Vagina (tissue), 2 donors: Measurements from ENCODE around the gene DLG2. TPM values are rescaled to one million over a fixed set of nuclear protein-coding genes. Genes with fewer than 3 reads are reported as not detected.

Source experiments
- DNase-seq, 2 donors: peaks; one replicate each; pipeline ENCODE4 v3.0.0-alpha.2; 2017; ENCODE audit errors: extremely low spot score in 2 of 2
- H3K27ac ChIP-seq: fragments of 200-600 bp; sonication (generic); one replicate; pipeline ENCODE4 v1.5.1; 2019
- H3K27me3 ChIP-seq: fragments of 200-600 bp; sonication (generic); one replicate; pipeline ENCODE4 v1.5.1; 2019
- H3K36me3 ChIP-seq, 2 donors: fragments of 200-600 bp; sonication (generic); one replicate each; pipeline ENCODE4 v1.5.1; 2017 to 2019
- H3K4me1 ChIP-seq: fragments of 200-600 bp; sonication (generic); one replicate; pipeline ENCODE4 v1.5.1; 2019
- H3K4me3 ChIP-seq, 2 donors: fragments of 200-600 bp; sonication (generic); 1 replicate in 1 of 2; 2 replicates in 1 of 2; pipeline ENCODE4 v1.5.1; 2016 to 2019
- H3K9me3 ChIP-seq: fragments of 200-600 bp; sonication (generic); one replicate; pipeline ENCODE4 v1.5.1; 2019
- CTCF ChIP-seq, 3 experiments: fragments of 450-650 bp in 2 of 3; fragments of 200-600 bp in 1 of 3; sonication (generic) in 1 of 3; IDR thresholded peaks; one replicate each; pipeline ENCODE4 v1.5.1; 2017 to 2019; ENCODE audit warnings: antibody characterized with exemption in 3 of 3, mild to moderate bottlenecking in 2 of 3, moderate library complexity in 2 of 3
- POLR2A ChIP-seq, 2 donors: fragments of 450-650 bp; IDR thresholded peaks; one replicate each; pipeline ENCODE4 v1.6.1; 2017; ENCODE audit warnings: antibody characterized with exemption in 2 of 2, mild to moderate bottlenecking in 2 of 2, moderate library complexity in 2 of 2
- POLR2AphosphoS5 ChIP-seq, 2 donors: sonication (generic); formaldehyde crosslinking; IDR thresholded peaks; one replicate each; pipeline ENCODE4 v1.9.0; 2017; ENCODE audit warnings: antibody characterized with exemption in 2 of 2, mild to moderate bottlenecking in 2 of 2, low read depth in 1 of 2; ENCODE audit not compliant: insufficient read depth in 1 of 2
- intact Hi-C: fragments of 100-400 bp; cut with DNase I; formaldehyde crosslinking; loops from one replicate; pipeline ENCODE4 v1.15.1; 2023
- total RNA-seq: library from RNA; depleted of rRNA; stranded (reverse); fragments of >200 nt; gene quantifications from one replicate; pipeline ENCODE4 v1.2.3, GENCODE V29; 2016

The DLG2 gene
- total RNA-seq, 1 donor from 2014 or later = 10.1 TPM

GRCh38 chr11:83464160-83464944, 2162.8 kb downstream of the DLG2 start:
- H3K27me3 ChIP-seq = no peaks in the 10 kb centered on the region
- H3K27ac ChIP-seq = no peak overlapping the region
- no peak for DNase-seq
- no peak for TF ChIP-seq POLR2AphosphoS5 (IDR thresholded peaks at IDR 0.05; ENCODE audit: insufficient read depth in 1 of 2, low read depth in 1 of 2)
- TF ChIP-seq POLR2A (IDR thresholded peaks at IDR 0.05) = no peak
- TF ChIP-seq CTCF (IDR thresholded peaks at IDR 0.05) = no peak
- no peaks in the 10 kb centered on the region for H3K36me3 ChIP-seq
- H3K4me1 ChIP-seq = no peaks in the 10 kb centered on the region
- intact Hi-C loops = no loop called here
- no peak overlapping the region for H3K4me3 ChIP-seq
- H3K9me3 ChIP-seq = no peaks in the 10 kb centered on the region

GRCh38 chr11:83459798-83460197, 2167.3 kb downstream of the DLG2 start:
- no peak overlapping the region for H3K4me3 ChIP-seq
- intact Hi-C loops = no loop called here
- H3K4me1 ChIP-seq = no peaks in the 10 kb centered on the region
- TF ChIP-seq POLR2A (IDR thresholded peaks at IDR 0.05) (no peak), CTCF (IDR thresholded peaks at IDR 0.05) (no peak), POLR2AphosphoS5 (IDR thresholded peaks at IDR 0.05; ENCODE audit: insufficient read depth in 1 of 2, low read depth in 1 of 2) (no peak)
- DNase-seq = no peak
- no peak overlapping the region for H3K27ac ChIP-seq
- no peaks in the 10 kb centered on the region for H3K9me3 ChIP-seq
- H3K36me3 ChIP-seq = no peaks in the 10 kb centered on the region
- H3K27me3 ChIP-seq = no peaks in the 10 kb centered on the region

- Histone ChIP-seq H3K27me3 (no peaks in the 10 kb centered on the region), H3K27ac (no peak overlapping the region), H3K36me3 (no peaks in the 10 kb centered on the region), H3K4me1 (no peaks in the 10 kb centered on the region), H3K9me3 (no peaks in the 10 kb centered on the region), H3K4me3 (no peak overlapping the region)
- intact Hi-C loops = no loop called here
- no peak for DNase-seq
- TF ChIP-seq POLR2A (IDR thresholded peaks at IDR 0.05) (no peak), POLR2AphosphoS5 (IDR thresholded peaks at IDR 0.05; ENCODE audit: insufficient read depth in 1 of 2, low read depth in 1 of 2) (no peak), CTCF (IDR thresholded peaks at IDR 0.05) (no peak)
These were observed 2170.6 kb downstream of the DLG2 start for GRCh38 chr11:83456566-83456965.

- Histone ChIP-seq H3K27me3 (no peaks in the 10 kb centered on the region), H3K36me3 (no peaks in the 10 kb centered on the region), H3K9me3 (no peaks in the 10 kb centered on the region), H3K27ac (no peak overlapping the region), H3K4me3 (no peak overlapping the region), H3K4me1 (no peaks in the 10 kb centered on the region)
- intact Hi-C loops = no loop called here
- TF ChIP-seq POLR2AphosphoS5 (IDR thresholded peaks at IDR 0.05; ENCODE audit: insufficient read depth in 1 of 2, low read depth in 1 of 2) (no peak), POLR2A (IDR thresholded peaks at IDR 0.05) (no peak), CTCF (IDR thresholded peaks at IDR 0.05) (no peak)
- DNase-seq = no peak
These were observed 2171.1 kb downstream of the DLG2 start for GRCh38 chr11:83456075-83456474.

- DNase-seq = no peak
- no peaks in the 10 kb centered on the region for H3K36me3 ChIP-seq
- H3K4me3 ChIP-seq = no peak overlapping the region
- intact Hi-C loops = no loop called here
- no peaks in the 10 kb centered on the region for H3K9me3 ChIP-seq
- TF ChIP-seq POLR2AphosphoS5 (IDR thresholded peaks at IDR 0.05; ENCODE audit: insufficient read depth in 1 of 2, low read depth in 1 of 2) (no peak), CTCF (IDR thresholded peaks at IDR 0.05) (no peak), POLR2A (IDR thresholded peaks at IDR 0.05) (no peak)
- H3K4me1 ChIP-seq = no peaks in the 10 kb centered on the region
- no peaks in the 10 kb centered on the region for H3K27me3 ChIP-seq
- H3K27ac ChIP-seq = no peak overlapping the region
These were observed 2171.8 kb downstream of the DLG2 start for GRCh38 chr11:83455356-83455755.
